Gastroesophageal sphincter (tissue), 3 donors: ENCODE results near the gene BICRAL.

ENCODE experiments used
- CTCF ChIP-seq, 4 experiments: fragments of 200-600 bp in 2 of 4; fragments of 450-650 bp in 2 of 4; sonication (generic) in 1 of 4; IDR thresholded peaks; one replicate each; pipeline ENCODE4 v1.5.1; 2017 to 2019; ENCODE audit warnings: antibody characterized with exemption in 4 of 4, mild to moderate bottlenecking in 2 of 4, moderate library complexity in 2 of 4
- POLR2A ChIP-seq, 2 donors: fragments of 450-650 bp; IDR thresholded peaks; one replicate each; pipeline ENCODE4 v1.6.1; 2017; ENCODE audit warnings: antibody characterized with exemption in 2 of 2, mild to moderate bottlenecking in 2 of 2, moderate library complexity in 1 of 2
- POLR2AphosphoS5 ChIP-seq: sonication (generic); formaldehyde crosslinking; IDR thresholded peaks from one replicate; pipeline ENCODE4 v1.6.1; 2017; ENCODE audit warnings: antibody characterized with exemption

GRCh38 chr6:42751055-42751454 lies 30.8 kb upstream of the BICRAL start:
- no peak for TF ChIP-seq POLR2AphosphoS5
- no peak for TF ChIP-seq POLR2A (IDR thresholded peaks at IDR 0.05)
- TF ChIP-seq CTCF (IDR thresholded peaks at IDR 0.05): no peak
